ENCODE data around the gene KRTAP1-3. TPM values are rescaled to one million over a fixed set of nuclear protein-coding genes. Genes with fewer than 3 reads are reported as not detected.

KRTAP1-3 gene
- total and polyA plus RNA-seq, 2 donors (not counting 1 experiment from before 2014, with no cell fraction given) = not detected

DNA sequence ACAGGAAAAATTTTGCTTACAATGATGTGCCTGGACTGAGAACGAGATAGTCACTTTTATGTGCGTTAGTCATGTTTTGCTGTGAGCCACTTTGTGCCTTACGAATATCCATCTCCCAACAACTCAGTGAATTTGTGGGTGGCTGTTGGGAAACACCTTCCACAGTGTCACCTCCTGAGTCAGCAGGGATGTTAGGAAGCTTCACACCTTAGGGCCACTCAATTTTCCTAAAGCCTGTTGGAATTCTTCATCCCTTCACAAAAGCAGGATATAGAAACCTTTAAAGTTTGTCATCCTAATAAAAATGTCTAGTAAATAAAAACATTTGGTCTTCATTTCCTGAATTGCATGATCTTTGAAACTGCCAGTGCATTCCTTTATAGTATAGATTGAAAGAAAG, 21.5 kb downstream of the KRTAP1-3 start:
- Histone ChIP-seq H3K27me3 (ENCODE audit: control insufficient read depth, insufficient read depth, low read length) (no peaks in the 10 kb centered on the region), H3K36me3 (ENCODE audit: control insufficient read depth, insufficient read depth, low read length) (no peaks in the 10 kb centered on the region), H3K27ac (ENCODE audit: insufficient read depth, low read length) (no peak overlapping the region), H3K4me2 (ENCODE audit: extremely low read depth, insufficient read depth, low read length) (no peak overlapping the region), H3K4me3 (replicated peaks in 1 of 4; ENCODE audit: control extremely low read depth in 1 of 4, insufficient read depth in 1 of 4, low read depth in 3 of 4, low read length in 4 of 4) (no peak overlapping the region), H3K4me1 (ENCODE audit: control insufficient read depth, extremely low read depth, insufficient read depth, low read length) (peaks cover 2% of the 10 kb centered on the region), H3K9ac (ENCODE audit: insufficient read depth, low read length) (no peak overlapping the region), H2AFZ (ENCODE audit: low read length) (no peak overlapping the region), H3K9me3 (ENCODE audit: control insufficient read depth, insufficient read depth, low read depth, low read length) (no peaks in the 10 kb centered on the region), H4K20me1 (ENCODE audit: control insufficient read depth, extremely low read depth, insufficient read depth, low read length) (no peaks in the 10 kb centered on the region), H3K79me2 (ENCODE audit: control insufficient read depth, insufficient read depth, low read length) (no peaks in the 10 kb centered on the region)
- no peak for DNase-seq (ENCODE audit: low read depth in 2 of 2)
- TF ChIP-seq EZH2 (IDR thresholded peaks at IDR 0.05; ENCODE audit: low read length, missing control alignments) = no peak
- TF ChIP-seq, protein P1, sequence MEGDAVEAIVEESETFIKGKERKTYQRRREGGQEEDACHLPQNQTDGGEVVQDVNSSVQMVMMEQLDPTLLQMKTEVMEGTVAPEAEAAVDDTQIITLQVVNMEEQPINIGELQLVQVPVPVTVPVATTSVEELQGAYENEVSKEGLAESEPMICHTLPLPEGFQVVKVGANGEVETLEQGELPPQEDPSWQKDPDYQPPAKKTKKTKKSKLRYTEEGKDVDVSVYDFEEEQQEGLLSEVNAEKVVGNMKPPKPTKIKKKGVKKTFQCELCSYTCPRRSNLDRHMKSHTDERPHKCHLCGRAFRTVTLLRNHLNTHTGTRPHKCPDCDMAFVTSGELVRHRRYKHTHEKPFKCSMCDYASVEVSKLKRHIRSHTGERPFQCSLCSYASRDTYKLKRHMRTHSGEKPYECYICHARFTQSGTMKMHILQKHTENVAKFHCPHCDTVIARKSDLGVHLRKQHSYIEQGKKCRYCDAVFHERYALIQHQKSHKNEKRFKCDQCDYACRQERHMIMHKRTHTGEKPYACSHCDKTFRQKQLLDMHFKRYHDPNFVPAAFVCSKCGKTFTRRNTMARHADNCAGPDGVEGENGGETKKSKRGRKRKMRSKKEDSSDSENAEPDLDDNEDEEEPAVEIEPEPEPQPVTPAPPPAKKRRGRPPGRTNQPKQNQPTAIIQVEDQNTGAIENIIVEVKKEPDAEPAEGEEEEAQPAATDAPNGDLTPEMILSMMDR (conservative IDR thresholded peaks at IDR 0.05 in 1 of 2, IDR thresholded peaks at IDR 0.05 in 1 of 2; ENCODE audit: low read depth in 1 of 2, low read length in 2 of 2) = no peak

DNA sequence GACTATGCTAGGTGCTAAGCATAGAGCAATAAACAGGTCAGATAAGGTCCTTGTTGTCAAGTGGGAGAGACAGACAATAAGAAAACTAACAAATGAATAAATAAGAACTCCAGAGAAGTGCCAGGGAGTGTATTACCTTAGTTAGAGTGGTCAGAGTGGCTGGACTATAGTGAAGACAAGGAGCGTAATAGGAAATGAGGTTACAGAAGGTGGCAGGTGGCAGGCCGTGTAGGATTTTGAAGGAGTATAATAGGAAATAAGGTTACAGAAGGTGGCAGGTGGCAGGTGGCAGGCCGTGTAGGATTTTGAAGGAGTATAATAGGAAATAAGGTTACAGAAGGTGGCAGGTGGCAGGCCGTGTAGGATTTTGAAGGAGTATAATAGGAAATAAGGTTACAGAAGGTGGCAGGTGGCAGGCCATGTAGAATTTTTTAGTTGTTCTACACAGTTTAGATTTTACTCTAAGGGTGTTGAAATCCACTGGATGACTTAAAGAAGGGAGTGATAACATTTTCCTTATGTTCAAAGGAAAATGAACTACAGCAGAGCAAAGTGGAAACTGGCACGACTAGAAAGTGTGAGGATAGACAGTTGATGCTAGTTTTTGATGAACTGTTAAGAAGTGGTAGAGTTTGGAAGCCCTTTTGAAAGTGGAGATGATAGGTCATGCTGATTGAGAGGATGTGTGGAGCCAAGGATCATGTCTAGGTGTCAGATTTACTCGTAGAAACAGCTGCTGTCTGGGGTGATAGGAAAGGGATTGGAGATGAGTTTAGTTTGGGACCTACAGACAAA, 22.2 kb downstream of the KRTAP1-3 start:
- DNase-seq (ENCODE audit: low read depth in 2 of 2) = no peak
- Histone ChIP-seq H3K27me3 (ENCODE audit: control insufficient read depth, insufficient read depth, low read length) (no peaks in the 10 kb centered on the region), H3K36me3 (ENCODE audit: control insufficient read depth, insufficient read depth, low read length) (no peaks in the 10 kb centered on the region), H2AFZ (ENCODE audit: low read length) (no peak overlapping the region), H4K20me1 (ENCODE audit: control insufficient read depth, extremely low read depth, insufficient read depth, low read length) (no peaks in the 10 kb centered on the region), H3K9me3 (ENCODE audit: control insufficient read depth, insufficient read depth, low read depth, low read length) (no peaks in the 10 kb centered on the region), H3K79me2 (ENCODE audit: control insufficient read depth, insufficient read depth, low read length) (no peaks in the 10 kb centered on the region), H3K4me1 (ENCODE audit: control insufficient read depth, extremely low read depth, insufficient read depth, low read length) (peaks cover 2% of the 10 kb centered on the region), H3K4me2 (ENCODE audit: extremely low read depth, insufficient read depth, low read length) (no peak overlapping the region), H3K9ac (ENCODE audit: insufficient read depth, low read length) (no peak overlapping the region), H3K27ac (ENCODE audit: insufficient read depth, low read length) (no peak overlapping the region), H3K4me3 (replicated peaks in 1 of 4; ENCODE audit: control extremely low read depth in 1 of 4, insufficient read depth in 1 of 4, low read depth in 3 of 4, low read length in 4 of 4) (no peak overlapping the region)
- TF ChIP-seq, protein P1 (conservative IDR thresholded peaks at IDR 0.05 in 1 of 2, IDR thresholded peaks at IDR 0.05 in 1 of 2; ENCODE audit: low read depth in 1 of 2, low read length in 2 of 2) = no peak
- no peak for TF ChIP-seq EZH2 (IDR thresholded peaks at IDR 0.05; ENCODE audit: low read length, missing control alignments)

DNA sequence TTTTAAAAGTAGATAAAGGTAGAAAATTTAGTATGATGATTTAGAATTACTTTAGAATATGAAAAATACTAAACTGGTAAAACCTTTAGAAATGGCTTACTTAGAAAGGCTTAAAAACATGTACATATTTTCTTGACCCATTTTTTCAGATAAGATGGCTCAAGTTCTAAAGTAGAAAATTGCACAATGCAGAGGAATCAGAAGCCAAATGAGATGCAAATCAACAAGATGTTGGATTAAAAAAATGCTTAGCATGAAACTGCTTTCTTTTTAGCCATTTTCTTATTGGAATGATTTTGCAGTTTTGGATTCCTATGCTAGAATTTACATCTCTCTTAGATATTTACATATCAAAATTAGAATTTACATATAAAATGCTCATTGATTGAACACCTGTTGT, 24.2 kb downstream of the KRTAP1-3 start:
- no peaks in the 10 kb centered on the region for H3K79me2 ChIP-seq (ENCODE audit: control insufficient read depth, insufficient read depth, low read length)
- no peak for DNase-seq (ENCODE audit: low read depth in 2 of 2)
- H2AFZ ChIP-seq (ENCODE audit: low read length) = no peak overlapping the region
- no peaks in the 10 kb centered on the region for H3K9me3 ChIP-seq (ENCODE audit: control insufficient read depth, insufficient read depth, low read depth, low read length)
- no peak overlapping the region for H3K9ac ChIP-seq (ENCODE audit: insufficient read depth, low read length)
- no peak overlapping the region for H3K4me3 ChIP-seq (replicated peaks in 1 of 4; ENCODE audit: control extremely low read depth in 1 of 4, insufficient read depth in 1 of 4, low read depth in 3 of 4, low read length in 4 of 4)
- H3K36me3 ChIP-seq (ENCODE audit: control insufficient read depth, insufficient read depth, low read length) = no peaks in the 10 kb centered on the region
- no peak overlapping the region for H3K4me2 ChIP-seq (ENCODE audit: extremely low read depth, insufficient read depth, low read length)
- H3K4me1 ChIP-seq (ENCODE audit: control insufficient read depth, extremely low read depth, insufficient read depth, low read length) = peaks cover 2% of the 10 kb centered on the region
- H3K27me3 ChIP-seq (ENCODE audit: control insufficient read depth, insufficient read depth, low read length) = no peaks in the 10 kb centered on the region
- no peak for TF ChIP-seq EZH2 (IDR thresholded peaks at IDR 0.05; ENCODE audit: low read length, missing control alignments)
- TF ChIP-seq, protein P1 (conservative IDR thresholded peaks at IDR 0.05 in 1 of 2, IDR thresholded peaks at IDR 0.05 in 1 of 2; ENCODE audit: low read depth in 1 of 2, low read length in 2 of 2) = no peak
- H3K27ac ChIP-seq (ENCODE audit: insufficient read depth, low read length) = no peak overlapping the region
- H4K20me1 ChIP-seq (ENCODE audit: control insufficient read depth, extremely low read depth, insufficient read depth, low read length) = no peaks in the 10 kb centered on the region

All from fibroblast of lung (primary cell).